HG03571 (cell line): ENCODE results near the gene TFEB.

Source experiments
- ATAC-seq: cut with Tn5 transposase; IDR thresholded peaks from one replicate; pipeline ENCODE4 v1.9.1; 2021; ENCODE audit not compliant: unreplicated experiment

TFEB gene

GRCh38 chr6:41735427-41736185 lies at the start of gene TFEB:
Gene TFEB (minus strand): TSS chr6:41735608. CDS start chr6:41691213, 44,395 bp downstream.
- peak; percentile 39 for ATAC-seq

- no peak for ATAC-seq
These were observed 49.3 kb upstream of the TFEB start for GRCh38 chr6:41784581-41785171.

GRCh38 chr6:41783106-41783780 lies 47.8 kb upstream of the TFEB start:
- no peak for ATAC-seq

GRCh38 chr6:41781366-41781730 lies 45.9 kb upstream of the TFEB start:
- ATAC-seq, result no peak

GRCh38 chr6:41780551-41781365 lies 45.4 kb upstream of the TFEB start, which contains the start of gene PRICKLE4:
Gene PRICKLE4 (plus strand): TSS chr6:41780782. CDS start chr6:41783474, 2,692 bp downstream.
- no peak for ATAC-seq

GRCh38 chr6:41779788-41780550 lies 44.6 kb upstream of the TFEB start, which contains the start of gene FRS3:
Gene FRS3 (minus strand): TSS chr6:41779900. CDS start chr6:41776987, 2,913 bp downstream.
- ATAC-seq, result peak; percentile 95

- no peak for ATAC-seq
These were observed 43.9 kb upstream of the TFEB start for GRCh38 chr6:41779336-41779735.

GRCh38 chr6:41778895-41779294 lies 43.5 kb upstream of the TFEB start:
- ATAC-seq, result no peak

GRCh38 chr6:41777551-41778285 lies 42.3 kb upstream of the TFEB start:
- no peak for ATAC-seq

GRCh38 chr6:41775293-41775882 lies 40.0 kb upstream of the TFEB start:
- ATAC-seq, result no peak

- ATAC-seq, result no peak
These were observed 39.4 kb upstream of the TFEB start for GRCh38 chr6:41774841-41775240.

GRCh38 chr6:41771058-41771983 lies 35.9 kb upstream of the TFEB start:
- ATAC-seq, result no peak

GRCh38 chr6:41770381-41771057 lies 35.1 kb upstream of the TFEB start:
- no peak for ATAC-seq

- ATAC-seq, result no peak
These were observed 34.0 kb upstream of the TFEB start for GRCh38 chr6:41769376-41769775.

- ATAC-seq, result no peak
These were observed 33.3 kb upstream of the TFEB start for GRCh38 chr6:41768545-41769308.

- no peak for ATAC-seq
These were observed 31.9 kb upstream of the TFEB start for GRCh38 chr6:41767112-41767833.
